ENCODE data around the gene LHB. TPM values are rescaled to one million over a fixed set of nuclear protein-coding genes. Genes with fewer than 3 reads are reported as not detected.
A peak's percentile ranks its signal among the peaks of the same experiment; 100 is the strongest.

The LHB gene
- total RNA-seq, 1 experiment from 2014 or later, result 1.8 TPM

DNA sequence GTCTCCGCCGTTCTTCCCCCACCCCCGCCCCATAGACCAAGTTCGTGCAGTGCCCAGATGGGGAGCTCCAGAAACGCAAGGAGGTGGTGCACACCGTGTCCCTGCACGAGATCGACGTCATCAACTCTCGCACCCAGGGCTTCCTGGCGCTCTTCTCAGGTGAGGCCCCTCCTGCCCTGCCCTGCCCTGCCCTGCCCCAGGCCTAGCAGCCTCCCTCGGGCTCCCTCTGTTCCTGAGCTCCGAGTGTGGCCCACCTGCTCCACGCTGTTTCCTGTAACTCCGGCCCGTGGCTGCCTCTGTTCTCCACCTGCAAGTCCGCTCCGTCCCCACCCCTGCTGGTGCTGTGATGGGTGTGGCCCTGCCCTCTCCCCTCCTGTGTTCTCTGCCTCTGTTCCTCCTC lies 6.4 kb downstream of the LHB start:
- DNase-seq (ENCODE audit: low read depth), result no peak

DNA sequence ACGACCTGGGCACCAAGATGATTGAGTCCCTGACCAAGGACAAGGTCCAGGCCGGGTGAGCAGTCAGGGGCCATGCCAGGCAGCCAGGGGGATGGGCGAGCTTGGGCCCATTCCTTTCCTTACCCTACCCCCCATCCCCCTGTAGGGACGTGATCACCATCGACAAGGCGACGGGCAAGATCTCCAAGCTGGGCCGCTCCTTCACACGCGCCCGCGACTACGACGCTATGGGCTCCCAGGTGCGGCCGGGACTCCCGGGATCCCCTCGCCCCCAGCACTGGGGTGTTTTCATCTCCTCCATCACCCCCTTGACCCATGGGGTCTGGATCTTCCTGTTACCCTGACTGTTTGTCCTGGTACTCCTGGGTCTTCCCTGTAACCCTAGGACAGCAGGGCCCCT lies 7.1 kb downstream of the LHB start:
- DNase-seq (ENCODE audit: low read depth), result no peak

DNA sequence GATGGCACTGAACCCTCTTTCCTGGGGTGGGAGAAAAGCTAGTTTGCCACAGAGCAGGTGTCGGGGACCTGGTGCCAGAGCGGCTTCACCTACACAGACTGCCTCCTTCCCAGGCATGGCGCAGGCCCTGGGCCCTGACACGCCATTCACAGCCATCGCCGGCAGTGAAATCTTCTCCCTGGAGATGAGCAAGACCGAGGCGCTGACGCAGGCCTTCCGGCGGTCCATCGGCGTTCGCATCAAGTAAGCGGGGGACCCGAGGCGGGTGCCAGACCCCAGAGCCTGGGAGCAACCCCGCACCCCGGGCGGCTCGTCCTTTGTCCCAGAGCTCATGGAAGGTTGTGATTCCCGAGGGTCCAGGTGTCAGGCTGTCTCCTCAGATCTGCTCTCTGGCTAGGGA lies 10.0 kb downstream of the LHB start:
- no peak for DNase-seq (ENCODE audit: low read depth)

DNA sequence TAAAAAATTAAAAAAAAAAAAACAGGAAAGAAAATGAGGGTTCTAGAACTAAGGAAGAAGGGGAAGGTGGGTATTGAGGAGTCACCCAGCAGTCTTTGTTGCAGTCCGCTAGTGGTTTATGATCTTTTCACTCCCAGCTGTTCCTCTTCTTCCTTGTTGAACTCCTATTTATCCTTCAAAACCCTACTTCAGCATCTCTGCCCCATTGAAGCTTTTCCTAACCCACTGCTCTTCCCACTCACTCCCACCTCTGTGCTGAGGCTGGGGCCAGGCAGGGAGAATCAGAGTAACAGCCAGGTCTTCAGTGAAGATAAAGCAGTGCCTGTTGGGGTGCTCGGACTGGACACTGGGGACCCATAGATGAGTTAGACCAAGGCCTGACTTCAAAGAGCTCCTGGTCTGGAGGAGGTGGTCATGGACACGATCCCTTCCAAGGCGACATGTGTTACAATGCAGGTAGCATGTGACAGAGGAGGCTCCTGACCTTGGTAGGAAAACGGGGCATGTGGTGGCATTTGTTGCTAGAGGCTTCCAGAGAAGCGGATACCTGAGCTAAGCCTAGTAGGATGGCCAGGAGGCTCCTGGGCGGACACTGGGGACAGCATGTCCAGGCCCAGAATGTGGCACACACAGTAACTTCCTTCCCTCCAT lies 11.8 kb downstream of the LHB start:
- no peak for DNase-seq (ENCODE audit: low read depth)

DNA sequence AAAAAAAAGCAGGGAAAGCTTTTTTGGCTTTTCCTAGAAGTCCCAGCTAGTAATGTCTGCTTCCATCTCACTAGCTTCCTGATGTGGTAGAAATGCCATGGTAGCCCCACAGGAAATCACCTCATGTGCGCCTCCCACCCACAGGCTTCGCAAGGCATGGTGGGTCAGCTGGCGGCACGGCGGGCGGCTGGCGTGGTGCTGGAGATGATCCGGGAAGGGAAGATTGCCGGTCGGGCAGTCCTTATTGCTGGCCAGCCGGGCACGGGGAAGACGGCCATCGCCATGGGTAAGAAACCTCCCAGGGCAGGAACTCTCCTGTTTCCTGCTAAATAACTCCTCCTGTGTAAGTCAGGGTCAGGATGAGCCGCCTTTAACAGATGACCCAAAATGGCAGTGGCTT lies 12.8 kb downstream of the LHB start:
- no peak for DNase-seq (ENCODE audit: low read depth)

DNA sequence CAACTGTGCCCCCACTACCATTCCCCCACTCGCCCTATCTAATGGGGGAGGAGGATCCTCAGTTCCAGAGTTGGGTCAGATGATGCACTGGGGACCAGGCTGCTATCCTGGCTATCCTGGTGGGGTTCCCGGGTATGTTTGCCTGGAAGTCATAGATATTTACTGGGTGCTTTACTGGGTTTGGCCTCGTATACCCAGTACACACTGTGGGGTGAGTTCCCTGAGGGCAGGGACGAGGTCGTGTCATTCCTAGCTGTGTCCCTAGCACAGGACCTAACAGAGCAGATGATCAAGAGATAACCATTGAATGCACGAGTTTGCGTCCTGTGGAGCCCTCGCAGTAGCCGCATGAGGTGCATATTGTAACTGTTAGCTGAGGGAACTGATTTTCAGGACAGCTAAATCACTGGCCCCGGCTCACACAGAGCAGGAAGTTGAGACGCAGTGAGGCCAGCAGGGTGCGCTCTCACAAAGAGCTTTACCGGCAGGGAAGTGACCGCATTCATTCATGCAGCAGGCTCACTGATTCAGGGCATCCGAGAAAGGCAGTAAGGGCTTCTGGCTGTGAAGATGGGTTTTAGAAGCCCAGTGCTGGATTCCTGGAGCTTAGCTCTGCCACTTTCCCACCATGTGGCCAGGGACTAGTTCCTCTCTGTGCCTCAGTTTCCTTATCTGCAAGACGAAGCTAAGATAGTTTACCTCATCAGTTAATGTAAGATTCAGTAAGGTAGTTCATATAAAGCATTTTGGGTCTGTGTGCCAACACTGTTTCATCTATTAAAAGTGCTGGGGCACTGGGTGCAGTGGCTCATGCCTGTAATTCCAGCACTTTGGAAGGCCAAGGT lies 17.2 kb downstream of the LHB start:
- DNase-seq (ENCODE audit: low read depth), result peak; percentile 50

DNA sequence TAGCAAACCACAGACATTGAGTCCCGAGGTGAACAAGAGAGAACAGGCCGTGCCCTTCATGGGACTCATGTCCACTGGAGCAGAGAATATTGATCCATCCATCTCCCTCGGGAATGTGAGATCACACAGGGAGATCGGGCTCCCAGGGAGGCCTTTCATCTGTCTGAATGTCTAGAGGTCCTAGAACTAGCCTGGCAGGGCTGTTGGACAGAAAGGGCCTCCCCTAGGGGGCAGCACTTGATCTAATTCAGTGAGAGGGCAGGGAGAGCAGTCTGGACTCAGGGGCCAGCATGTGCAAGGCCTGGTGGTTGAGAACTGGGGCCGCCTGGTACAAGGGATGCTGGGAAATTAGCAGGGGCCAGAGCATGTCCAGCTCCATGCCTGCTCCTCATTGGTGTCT lies 18.9 kb downstream of the LHB start:
- DNase-seq (ENCODE audit: low read depth), result peak; percentile 69

DNA sequence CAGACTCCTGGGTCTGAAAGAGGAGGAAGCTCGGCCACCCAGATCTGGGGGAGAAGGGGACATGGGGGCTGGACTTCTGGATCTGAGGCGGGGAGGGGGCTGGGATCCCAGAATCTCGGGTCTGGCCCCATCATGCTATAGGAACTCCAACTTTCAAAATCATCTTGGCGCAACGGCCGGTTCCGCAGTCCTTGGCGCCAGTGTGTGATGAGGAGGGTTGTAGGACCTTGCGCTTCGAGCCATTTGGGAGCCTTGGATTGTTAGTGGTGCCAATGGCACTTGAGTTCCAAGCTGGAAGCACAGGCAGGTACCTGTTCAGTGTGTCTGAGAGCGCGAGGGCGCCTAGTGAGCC lies 22.9 kb downstream of the LHB start:
- no peak for DNase-seq (ENCODE audit: low read depth)

DNA sequence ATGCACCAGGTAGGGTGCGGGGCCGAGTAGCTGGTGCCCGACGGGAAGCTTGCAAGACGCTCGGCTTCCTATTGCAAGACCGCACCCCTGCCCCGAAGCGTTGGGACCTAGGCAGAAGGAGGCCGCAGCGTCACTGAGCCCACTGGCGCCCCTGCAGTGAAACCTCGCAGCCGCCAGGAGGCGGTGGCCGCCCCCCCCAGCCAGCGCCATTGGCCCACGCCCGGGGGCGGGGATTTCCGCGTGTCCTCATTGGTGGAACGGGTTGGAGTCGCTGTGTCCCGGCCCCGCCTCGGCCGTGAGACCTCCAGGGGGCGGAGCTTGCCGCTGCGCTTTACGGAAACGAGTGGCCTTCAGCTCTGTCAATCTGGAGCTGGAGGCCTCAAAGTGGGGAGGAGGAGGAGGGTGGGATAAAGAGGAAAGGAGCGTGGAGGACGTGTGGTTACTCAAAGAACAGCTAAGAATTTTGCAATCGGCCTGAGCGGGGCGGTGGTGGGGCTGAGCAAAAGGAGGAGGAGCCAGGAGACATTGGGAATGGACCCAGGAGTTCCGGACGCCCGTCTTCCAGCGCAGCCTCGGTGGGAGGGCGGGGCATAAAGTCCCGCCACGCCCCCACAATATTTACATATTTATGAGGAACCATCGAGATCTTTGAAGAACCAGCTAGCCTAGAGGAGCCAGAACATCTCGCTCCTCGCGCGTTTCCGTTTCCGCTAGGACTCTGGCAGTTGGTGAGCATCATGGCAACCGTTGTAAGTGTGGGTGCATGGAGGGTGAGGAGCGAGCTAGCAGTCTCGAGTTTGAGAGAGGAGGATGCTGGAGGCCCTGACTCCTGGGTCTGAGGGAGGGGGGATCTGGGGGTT lies 23.5 kb downstream of the LHB start, which contains the start of the genes GYS1 and RUVBL2:
Gene GYS1, minus strand, starts transcription at position 135 of the 860 bp plus-strand sequence. CDS start 197 bp downstream, outside the sequence.
Gene RUVBL2, plus strand, starts transcription at position 713 of the 860 bp plus-strand sequence. Its CDS starts 25 bp downstream, at position 738.
- DNase-seq (ENCODE audit: low read depth), result peak; percentile 100

DNA sequence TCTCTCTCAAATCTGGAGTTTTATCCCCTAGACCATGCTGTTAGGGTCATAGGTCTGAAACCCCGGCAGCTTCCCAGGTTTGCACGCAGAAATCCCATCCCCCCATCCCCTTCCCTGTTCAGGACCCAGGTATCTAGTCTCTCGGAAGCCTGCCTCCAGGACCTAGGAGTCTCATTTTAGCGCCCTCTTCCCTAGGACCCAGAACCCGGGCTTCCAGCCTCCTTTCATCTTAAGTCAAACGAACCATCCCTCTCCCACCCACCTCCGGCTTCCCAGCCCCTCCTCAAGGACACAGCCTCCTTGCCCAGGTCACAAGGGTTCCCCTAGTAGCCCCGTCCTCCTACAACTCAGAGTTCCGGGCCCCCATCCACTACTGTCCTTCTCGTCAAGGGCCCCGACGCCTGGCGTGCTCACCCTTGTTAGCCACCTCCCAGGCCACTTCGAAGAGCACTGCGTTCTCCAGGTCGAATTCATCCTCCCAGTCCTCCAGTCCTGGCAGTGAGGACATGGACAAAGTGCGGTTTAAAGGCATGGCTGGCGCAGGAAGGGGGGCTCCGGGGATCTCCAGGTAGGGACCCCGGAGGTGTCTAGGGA lies 24.2 kb downstream of the LHB start:
- peak; percentile 22 for DNase-seq (ENCODE audit: low read depth)

DNA sequence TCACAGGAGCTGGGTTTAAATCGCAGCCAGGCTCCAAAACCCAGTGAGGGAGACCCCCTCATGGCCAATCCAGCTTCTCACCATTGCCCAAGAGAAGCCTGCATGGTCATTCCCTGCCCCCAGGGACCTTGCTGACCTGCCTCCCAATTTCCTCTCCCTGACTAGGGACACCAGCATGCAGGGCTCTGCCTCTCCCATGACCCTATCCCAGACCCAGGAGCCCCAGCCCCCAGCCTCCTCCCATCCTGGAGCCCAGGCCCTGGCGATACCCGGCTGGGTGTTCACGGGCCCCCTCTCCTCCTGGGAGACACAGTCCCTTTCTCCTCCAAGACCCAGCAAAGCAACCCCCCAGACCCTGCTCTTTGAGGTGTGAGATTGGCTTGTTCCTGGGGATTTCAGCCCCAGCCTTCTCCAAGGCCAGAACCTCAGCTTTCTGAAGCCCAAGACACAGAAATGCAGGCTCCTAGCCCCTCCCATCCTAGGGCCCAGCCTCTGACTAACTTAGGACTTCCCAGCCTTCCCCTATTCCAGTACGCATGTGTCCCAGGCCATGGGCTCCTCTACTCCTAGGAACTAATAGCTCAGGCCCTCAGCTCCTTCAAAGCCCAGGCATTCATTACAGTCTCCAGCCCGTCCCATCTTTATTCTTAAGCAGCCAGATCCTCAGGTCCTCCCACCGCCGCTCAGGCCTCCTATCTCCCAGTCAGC lies 24.9 kb downstream of the LHB start:
- DNase-seq (ENCODE audit: low read depth), result peak; percentile 83

DNA sequence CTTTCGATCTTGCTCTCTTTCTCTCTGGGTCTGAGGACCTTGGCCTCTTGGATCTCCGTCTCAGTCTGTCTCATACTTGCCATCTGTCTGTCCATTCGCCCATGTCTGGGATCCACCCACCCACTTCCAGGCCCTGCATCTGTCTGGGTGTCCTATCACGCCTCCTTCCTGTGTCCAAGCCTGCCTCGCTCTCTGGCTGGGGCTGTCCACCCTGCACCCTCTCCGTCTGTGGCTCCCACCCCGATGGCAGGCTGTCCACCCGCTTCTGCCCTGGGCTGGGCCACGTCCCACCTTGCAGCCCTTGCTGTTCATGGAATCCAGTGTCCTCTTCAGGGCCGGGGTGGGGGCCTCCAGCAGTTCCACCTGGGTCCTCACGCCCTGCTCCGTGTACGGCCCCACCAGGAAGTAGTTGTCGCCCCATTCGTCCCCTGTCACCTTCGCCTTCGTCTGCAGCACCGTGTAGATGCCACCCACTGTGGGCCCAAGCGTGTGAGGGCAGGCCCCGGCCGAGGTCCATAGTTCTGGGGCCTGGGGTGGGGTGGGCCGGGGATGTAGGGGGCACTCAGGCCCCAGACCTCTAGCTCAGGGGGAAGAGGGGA lies 25.8 kb downstream of the LHB start:
- DNase-seq (ENCODE audit: low read depth), result no peak

DNA sequence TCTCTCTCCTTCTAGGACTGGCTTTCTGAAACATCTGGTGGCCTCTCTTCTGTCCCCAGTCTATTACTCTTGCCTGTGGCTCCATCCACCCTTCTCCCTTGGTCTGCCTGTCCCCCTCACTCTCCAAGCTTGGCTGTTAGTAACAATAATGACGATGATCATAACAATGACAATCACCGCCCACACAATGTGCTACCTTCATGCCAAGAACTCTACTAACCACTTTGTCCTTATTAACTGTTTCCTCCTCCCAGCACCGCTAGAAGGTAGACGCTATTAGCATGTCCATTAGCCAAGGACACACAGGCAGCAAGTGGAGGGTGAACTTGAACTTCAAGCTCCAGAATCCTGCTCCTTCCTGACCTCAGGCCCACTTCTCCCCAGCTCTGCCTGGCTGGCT lies 26.5 kb downstream of the LHB start:
- DNase-seq (ENCODE audit: low read depth), result no peak

DNA sequence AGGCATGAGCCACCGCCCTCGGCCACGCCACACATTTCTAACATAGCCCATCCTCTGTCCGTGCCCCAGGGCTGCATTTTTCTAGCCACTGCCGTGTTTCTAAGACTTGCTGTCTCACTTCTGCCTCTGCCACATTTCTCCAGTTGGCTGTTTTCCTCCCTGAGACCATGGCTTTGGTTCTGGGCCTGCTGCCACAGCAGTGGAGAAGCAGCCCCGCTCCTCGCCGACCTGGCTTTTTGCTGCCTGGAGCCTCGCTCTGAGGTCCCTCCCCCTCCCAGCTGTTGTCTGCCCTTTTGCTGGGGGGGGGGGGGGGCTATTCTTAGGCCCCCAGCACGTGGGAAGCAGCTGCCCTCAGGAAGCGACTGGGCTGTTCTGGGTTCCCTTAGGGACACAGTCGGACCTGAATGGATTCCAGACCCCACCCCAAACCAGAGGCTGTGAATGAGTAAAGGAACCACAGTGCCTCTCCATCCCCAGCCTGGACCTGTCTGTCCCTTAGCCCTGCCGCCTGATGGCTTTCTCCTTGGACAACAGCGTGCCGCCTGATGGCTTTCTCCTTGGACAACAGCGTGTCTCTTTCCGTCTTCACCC lies 27.1 kb downstream of the LHB start:
- DNase-seq (ENCODE audit: low read depth), result no peak

DNA sequence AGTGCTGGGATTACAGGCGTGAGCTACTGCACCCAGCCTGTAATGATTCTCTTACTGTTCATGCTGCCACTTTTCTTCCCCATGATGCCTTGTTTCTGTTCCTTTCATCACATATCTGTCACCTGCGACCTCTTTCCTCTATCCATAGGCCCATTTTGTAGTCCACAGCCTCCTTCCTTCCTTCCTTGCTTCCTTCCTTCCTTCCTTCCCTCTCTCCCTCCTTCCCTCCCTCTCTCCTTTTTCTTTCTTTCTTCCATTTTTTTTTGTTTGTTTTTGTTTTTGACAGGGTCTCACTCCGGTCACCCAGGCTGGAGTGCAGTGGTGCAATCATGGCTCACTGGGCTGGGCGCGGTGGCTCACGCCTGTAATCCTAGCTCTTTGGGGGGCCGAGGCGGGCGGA lies 28.0 kb downstream of the LHB start:
- no peak for DNase-seq (ENCODE audit: low read depth)

DNA sequence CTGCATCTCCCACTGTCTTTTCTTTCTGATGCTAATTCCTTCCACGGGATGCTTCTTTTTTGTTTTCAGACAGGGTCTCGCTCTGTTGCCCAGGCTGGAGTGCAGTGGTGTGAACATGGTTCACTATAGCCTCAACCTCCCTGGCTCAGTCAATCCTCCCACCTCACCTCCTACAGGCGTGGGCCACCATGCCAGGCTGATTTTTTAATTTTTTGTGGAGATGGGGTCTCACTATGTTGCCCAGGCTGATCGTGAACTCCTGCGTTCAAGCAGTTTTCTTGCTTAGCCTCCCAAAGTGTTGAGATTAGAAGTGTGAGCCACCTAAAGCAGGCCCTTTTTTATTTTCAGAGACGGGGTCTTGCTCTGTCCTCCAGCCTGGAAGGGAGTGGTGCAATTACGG lies 28.6 kb downstream of the LHB start:
- no peak for DNase-seq (ENCODE audit: low read depth)

DNA sequence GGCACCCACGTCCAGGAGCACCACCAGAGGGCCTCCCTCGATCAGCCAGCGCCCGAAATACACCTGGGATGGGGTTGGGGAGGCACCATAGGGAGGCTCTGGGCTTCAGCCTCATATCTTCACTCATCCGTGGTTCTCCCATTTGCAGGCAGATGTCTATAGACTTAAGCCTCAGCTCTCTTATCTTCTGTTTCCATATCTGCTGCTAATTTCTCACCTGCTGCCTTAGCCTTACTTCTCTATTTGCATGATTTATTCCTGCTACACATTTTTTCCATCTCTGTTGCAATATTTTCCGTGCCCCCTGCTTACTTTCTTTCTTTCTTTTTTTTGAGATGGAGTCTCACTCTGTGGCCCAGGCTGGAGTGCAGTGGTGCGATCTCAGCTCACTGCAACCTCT lies 29.6 kb downstream of the LHB start:
- no peak for DNase-seq (ENCODE audit: low read depth)

DNA sequence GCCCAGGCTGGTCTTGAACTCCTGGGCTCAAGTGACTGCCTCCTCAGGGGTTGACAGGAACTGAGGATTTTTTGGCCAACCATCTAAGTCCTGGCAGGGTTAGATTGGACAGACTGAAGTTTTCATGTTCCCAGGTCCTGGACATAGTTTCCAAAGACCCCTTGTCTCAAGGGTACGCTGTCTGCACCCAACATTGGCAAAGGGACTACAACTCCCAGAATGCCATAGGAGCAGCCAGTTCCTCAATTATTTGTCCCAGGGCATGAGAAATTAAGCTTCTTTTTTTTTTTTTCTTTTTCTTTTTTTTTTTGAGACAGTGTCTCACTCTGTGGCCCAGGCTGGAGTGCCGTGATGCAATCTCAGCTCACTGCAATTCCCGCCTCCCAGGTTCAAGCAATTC lies 30.7 kb downstream of the LHB start:
- DNase-seq (ENCODE audit: low read depth), result no peak

DNA sequence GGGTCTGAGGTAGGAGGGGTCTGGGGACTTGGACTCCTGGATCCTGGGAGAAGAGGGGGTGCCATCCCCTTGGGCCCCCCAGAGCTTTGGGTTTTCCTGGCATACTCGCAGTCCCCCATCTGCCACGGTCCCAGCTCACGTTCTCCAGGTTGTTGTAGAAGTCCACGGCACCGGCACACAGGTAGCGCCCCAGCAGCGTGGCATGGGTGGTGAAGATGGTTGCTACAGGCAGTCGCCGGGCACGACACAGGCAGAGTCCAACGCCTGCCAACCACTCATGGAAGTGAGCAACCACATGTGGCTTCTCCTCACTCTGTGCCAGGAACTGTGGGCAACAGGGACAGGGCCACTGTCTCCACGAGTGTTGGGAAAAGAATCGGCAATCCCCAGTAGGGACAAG lies 31.2 kb downstream of the LHB start:
- no peak for DNase-seq (ENCODE audit: low read depth)

DNA sequence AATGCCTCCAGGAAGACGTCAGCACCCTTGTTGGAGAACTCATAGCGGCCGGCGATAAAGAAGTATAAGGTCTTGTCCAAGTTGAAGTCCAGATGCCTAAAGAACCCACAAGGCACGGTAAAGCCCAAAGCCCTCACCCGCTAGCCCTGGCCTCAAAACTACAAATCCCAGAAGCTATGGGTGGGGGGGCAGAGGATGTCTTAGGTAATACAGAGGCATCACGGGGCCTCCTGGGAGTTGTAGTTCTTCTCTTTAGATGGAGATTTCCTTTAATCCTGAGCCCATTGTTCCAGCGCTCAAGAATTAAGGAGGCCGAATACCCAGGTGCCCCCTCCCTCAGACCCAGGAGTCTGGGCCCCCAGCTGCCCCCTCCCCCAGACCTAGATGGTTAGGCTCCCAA lies 34.6 kb downstream of the LHB start:
- no peak for DNase-seq (ENCODE audit: low read depth)

DNA sequence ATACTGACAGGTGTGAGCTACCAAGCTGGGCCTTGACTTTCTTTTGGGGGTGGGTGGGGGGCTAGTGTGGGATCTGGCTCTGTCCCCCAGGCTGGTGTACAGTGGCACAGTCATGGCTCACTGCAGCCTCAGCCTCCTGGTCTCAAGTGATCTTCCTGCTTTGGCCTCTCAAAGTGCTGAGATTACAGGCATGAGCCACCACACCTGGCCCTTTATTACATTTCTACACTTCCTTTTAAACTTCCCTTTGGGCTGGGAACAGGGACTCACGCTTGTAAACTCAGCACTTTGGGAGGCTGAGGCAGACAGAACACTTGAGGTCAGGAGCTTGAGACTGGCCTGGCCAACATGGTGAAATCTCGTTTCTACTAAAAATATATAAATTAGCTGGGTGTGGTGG lies 39.8 kb downstream of the LHB start:
- no peak for DNase-seq (ENCODE audit: low read depth)

Data from M059J (cell line).